Cardiac muscle cell (in vitro differentiated cells and primary cell): ENCODE measurements around the gene CGNL1. TPM values are rescaled to one million over a fixed set of nuclear protein-coding genes. Genes with fewer than 3 reads are reported as not detected.
A peak's percentile ranks its signal among the peaks of the same experiment; 100 is the strongest.

Experiments
- DNase-seq, 2 donors: peaks; one replicate each; pipeline versions ENCODE4 v3.0.0 to v3.0.0-alpha.2; 2010 to 2017; ENCODE audit warnings: low read depth in 1 of 2, low spot score in 1 of 2
- H3K27ac ChIP-seq: fragments of 200-600 bp; sonication (generic); 2 replicates; pipeline ENCODE4 v1.5.1; 2016
- H3K27me3 ChIP-seq: fragments of 200-600 bp; sonication (generic); 2 replicates; pipeline ENCODE4 v1.6.0; 2016; ENCODE audit warnings: control low read depth
- H3K36me3 ChIP-seq: fragments of 200-600 bp; sonication (generic); 2 replicates; pipeline ENCODE4 v1.5.1; 2016; ENCODE audit warnings: control low read depth
- H3K4me1 ChIP-seq: fragments of 200-600 bp; sonication (generic); 2 replicates; pipeline ENCODE4 v1.8.1; 2017; ENCODE audit warnings: low read depth, mild to moderate bottlenecking, mixed run types
- H3K4me3 ChIP-seq: fragments of 200-600 bp; sonication (generic); 2 replicates; pipeline ENCODE4 v1.5.1; 2016; ENCODE audit warnings: mild to moderate bottlenecking
- H3K9me3 ChIP-seq: fragments of 200-600 bp; sonication (generic); 2 replicates; pipeline ENCODE4 v1.5.1; 2017; ENCODE audit warnings: low read depth, mild to moderate bottlenecking, control low read depth
- CTCF ChIP-seq: IDR thresholded peaks from 2 replicates; pipeline ENCODE4 v1.5.1; 2012; ENCODE audit warnings: low read depth, mild to moderate bottlenecking, low read length
- polyA plus RNA-seq: library from polyadenylated mRNA; unstranded; fragments of >200 nt; fragmentation: Nextera tagmentation; extraction: Ambion mirVana; gene quantifications from 2 replicates; pipeline ENCODE4 v1.2.1, GENCODE V29; 2016
- total RNA-seq: library from RNA; depleted of rRNA; stranded (reverse); fragments of >200 nt; gene quantifications from 2 replicates; pipeline ENCODE4 v1.2.3, GENCODE V29; 2016

Gene CGNL1
- total and polyA plus RNA-seq, 2 experiments from 2014 or later: 62.9 to 134 TPM

DNA sequence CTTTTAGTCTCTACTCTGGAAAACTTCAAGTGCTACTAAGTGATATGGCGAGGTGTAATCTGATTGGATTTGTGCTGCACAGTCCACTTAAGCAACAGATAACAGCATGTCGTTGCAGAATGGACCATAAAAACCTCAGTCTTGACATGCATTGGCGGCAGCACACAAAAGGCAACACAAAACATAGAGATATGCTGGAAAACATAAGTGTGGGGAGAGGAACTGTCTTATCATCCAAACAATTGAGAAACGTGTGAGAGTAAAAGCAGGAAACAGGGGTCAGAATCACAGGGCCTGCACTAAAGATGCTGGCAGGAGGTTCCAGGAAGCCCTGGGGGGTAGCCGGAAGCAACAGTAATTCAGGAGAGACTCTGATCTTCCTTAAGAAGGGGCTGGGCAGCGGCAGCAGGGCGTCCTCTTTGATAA, 82.1 kb downstream of the CGNL1 start:
- H3K36me3 ChIP-seq: peaks cover 39% of the 10 kb centered on the region
- no peak overlapping the region for H3K4me3 ChIP-seq
- H3K9me3 ChIP-seq: no peaks in the 10 kb centered on the region
- DNase-seq: peak; percentile 53 to 85
- H3K27ac ChIP-seq: peak overlapping the region; percentile 82
- peaks cover 56% of the 10 kb centered on the region for H3K4me1 ChIP-seq
- no peaks in the 10 kb centered on the region for H3K27me3 ChIP-seq
- no peak for TF ChIP-seq CTCF

DNA sequence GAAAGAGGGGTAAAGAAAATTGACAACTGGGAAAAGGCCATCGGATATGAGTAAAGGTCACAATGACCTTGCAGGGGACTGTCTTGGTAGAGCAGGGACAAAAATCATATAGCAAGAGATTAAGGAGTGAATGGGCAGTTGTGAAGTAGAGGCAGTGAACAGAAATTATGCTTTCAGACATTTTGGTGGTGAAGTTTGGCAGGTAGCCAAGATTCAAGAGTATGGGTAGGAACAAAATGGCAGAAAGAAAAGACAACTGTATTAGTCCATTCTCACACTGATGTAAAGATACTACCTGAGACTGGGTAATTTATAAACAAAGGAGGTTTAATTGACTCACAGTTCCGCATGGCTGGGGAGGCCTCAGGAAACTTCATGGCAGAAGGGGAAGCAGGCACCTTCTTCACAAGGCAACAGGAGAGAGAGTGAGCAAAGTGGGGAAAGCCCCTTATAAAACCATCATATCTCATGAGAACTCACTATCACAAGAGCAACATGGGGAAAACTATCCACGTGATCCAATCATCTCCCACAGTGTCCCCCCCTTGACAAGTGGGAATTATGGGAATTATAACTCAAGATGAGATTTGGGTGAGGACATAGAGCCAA, 84.0 kb downstream of the CGNL1 start:
- DNase-seq: no peak
- no peaks in the 10 kb centered on the region for H3K27me3 ChIP-seq
- peaks cover 37% of the 10 kb centered on the region for H3K36me3 ChIP-seq
- H3K9me3 ChIP-seq: no peaks in the 10 kb centered on the region
- H3K4me1 ChIP-seq: peaks cover 49% of the 10 kb centered on the region
- no peak overlapping the region for H3K27ac ChIP-seq
- no peak for TF ChIP-seq CTCF
- no peak overlapping the region for H3K4me3 ChIP-seq

DNA sequence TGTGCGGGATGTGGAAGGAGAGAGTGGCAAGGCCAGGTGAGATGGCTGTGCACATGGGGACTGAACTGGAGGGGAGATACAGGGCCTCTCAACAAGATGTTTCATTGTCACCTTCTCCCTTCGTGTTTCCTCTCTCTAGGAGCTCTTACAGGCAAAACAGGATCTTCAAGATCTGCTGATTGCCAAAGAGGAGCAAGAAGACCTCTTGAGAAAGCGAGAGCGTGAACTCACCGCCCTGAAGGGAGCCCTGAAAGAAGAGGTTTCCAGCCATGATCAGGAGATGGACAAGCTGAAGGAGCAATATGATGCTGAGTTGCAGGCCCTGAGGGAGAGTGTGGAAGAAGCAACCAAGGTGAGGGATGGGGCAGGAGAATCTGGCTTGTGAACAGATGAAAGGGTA, 85.2 kb downstream of the CGNL1 start:
- no peak for DNase-seq
- Histone ChIP-seq H3K36me3 (peaks cover 37% of the 10 kb centered on the region), H3K27me3 (no peaks in the 10 kb centered on the region), H3K9me3 (no peaks in the 10 kb centered on the region), H3K4me3 (no peak overlapping the region), H3K4me1 (peaks cover 37% of the 10 kb centered on the region), H3K27ac (no peak overlapping the region)
- TF ChIP-seq CTCF: no peak

- Histone ChIP-seq H3K9me3 (no peaks in the 10 kb centered on the region), H3K36me3 (peaks cover 37% of the 10 kb centered on the region), H3K27me3 (no peaks in the 10 kb centered on the region), H3K27ac (no peak overlapping the region), H3K4me3 (no peak overlapping the region), H3K4me1 (peaks cover 30% of the 10 kb centered on the region)
- DNase-seq: peak in 1 of 2 donors; percentile 42
- peak; percentile 37 for TF ChIP-seq CTCF
Measured at GRCh38 chr15:57462381-57462780, 86.1 kb downstream of the CGNL1 start.

- Histone ChIP-seq H3K4me1 (peaks cover 24% of the 10 kb centered on the region), H3K27me3 (no peaks in the 10 kb centered on the region), H3K9me3 (no peaks in the 10 kb centered on the region), H3K36me3 (peaks cover 37% of the 10 kb centered on the region), H3K27ac (peak overlapping the region; percentile 10), H3K4me3 (no peak overlapping the region)
- TF ChIP-seq CTCF: no peak
- DNase-seq: no peak
Measured at GRCh38 chr15:57463360-57463759, 87.1 kb downstream of the CGNL1 start.
